Measurements from ENCODE around the gene SPNS3. TPM values are rescaled to one million over a fixed set of nuclear protein-coding genes. Genes with fewer than 3 reads are reported as not detected.
A peak's percentile ranks its signal among the peaks of the same experiment; 100 is the strongest.

The SPNS3 gene
- total and polyA plus RNA-seq, 7 donors: 1.6 TPM; not detected in 6

- WGBS, 2 donors: 84 to 86% methylated on average over 7 of the region's 7 CpGs
- intact Hi-C loops (cut with DNase I): no loop called here
- no peak for TF ChIP-seq EP300 (IDR thresholded peaks at IDR 0.05)
- TF ChIP-seq CTCF (IDR thresholded peaks at IDR 0.05): no peak
- TF ChIP-seq POLR2A (IDR thresholded peaks at IDR 0.05): no peak
- no peak for TF ChIP-seq POLR2AphosphoS5 (IDR thresholded peaks at IDR 0.05)
- Histone ChIP-seq H3K4me3 (no peak overlapping the region), H3K27me3 (no peaks in the 10 kb centered on the region), H3K9me3 (no peaks in the 10 kb centered on the region), H3K36me3 (no peaks in the 10 kb centered on the region), H3K4me1 (no peaks in the 10 kb centered on the region), H3K27ac (no peak overlapping the region)
- DNase-seq: no peak
Measured at GRCh38 chr17:4490637-4491061, 56.9 kb downstream of the SPNS3 start.

- no peak overlapping the region for H3K4me3 ChIP-seq
- no peaks in the 10 kb centered on the region for H3K9me3 ChIP-seq
- no peak for DNase-seq
- intact Hi-C loops (cut with DNase I): no loop called here
- TF ChIP-seq CTCF (IDR thresholded peaks at IDR 0.05): no peak
- no peak for TF ChIP-seq POLR2AphosphoS5 (IDR thresholded peaks at IDR 0.05)
- no peak for TF ChIP-seq EP300 (IDR thresholded peaks at IDR 0.05)
- no peak for TF ChIP-seq POLR2A (IDR thresholded peaks at IDR 0.05)
- no peaks in the 10 kb centered on the region for H3K36me3 ChIP-seq
- 8 to 49% methylated on average over 20 of the region's 20 CpGs for WGBS, 2 donors
- no peaks in the 10 kb centered on the region for H3K27me3 ChIP-seq
- no peak overlapping the region for H3K27ac ChIP-seq
- H3K4me1 ChIP-seq: peaks cover 0 to 2% (median 0%) of the 10 kb centered on the region in 4 donors
Measured at GRCh38 chr17:4492721-4493561, 59.2 kb downstream of the SPNS3 start.

- no peak for DNase-seq
- H3K9me3 ChIP-seq: no peaks in the 10 kb centered on the region
- H3K27ac ChIP-seq: peak overlapping the region in 1 of 4 donors; percentile 5
- H3K36me3 ChIP-seq: no peaks in the 10 kb centered on the region
- no peak overlapping the region for H3K4me3 ChIP-seq
- WGBS, 2 donors: 72 to 75% methylated on average over 23 of the region's 23 CpGs
- peaks cover 16 to 31% (median 25%) of the 10 kb centered on the region in 3 donors for H3K27me3 ChIP-seq
- intact Hi-C loops (cut with DNase I): no loop called here
- no peak for TF ChIP-seq POLR2A (IDR thresholded peaks at IDR 0.05)
- TF ChIP-seq CTCF (IDR thresholded peaks at IDR 0.05): no peak
- TF ChIP-seq EP300 (IDR thresholded peaks at IDR 0.05): no peak
- TF ChIP-seq POLR2AphosphoS5 (IDR thresholded peaks at IDR 0.05): no peak
- H3K4me1 ChIP-seq: peaks cover 0 to 22% (median 21%) of the 10 kb centered on the region in 4 donors
Measured at GRCh38 chr17:4497101-4497824, 63.5 kb downstream of the SPNS3 start.

- 1% methylated on average over 117 of the region's 117 CpGs for WGBS, 2 donors
- peaks cover 0 to 22% (median 21%) of the 10 kb centered on the region in 4 donors for H3K4me1 ChIP-seq
- H3K27ac ChIP-seq: peak within 1 kb of the TSS; percentile 0 to 59 (median 41)
- no peaks in the 10 kb centered on the region for H3K36me3 ChIP-seq
- H3K27me3 ChIP-seq: peaks cover 16 to 46% (median 36%) of the 10 kb centered on the region in 3 donors
- no peak for DNase-seq
- H3K4me3 ChIP-seq: peak within 1 kb of the TSS; percentile 12 to 47 (median 40)
- H3K9me3 ChIP-seq: no peaks in the 10 kb centered on the region
- TF ChIP-seq POLR2AphosphoS5 (IDR thresholded peaks at IDR 0.05): peak in 1 of 4 donors; percentile 30
- no peak for TF ChIP-seq EP300 (IDR thresholded peaks at IDR 0.05)
- intact Hi-C loops (cut with DNase I): no loop called here
Measured at GRCh38 chr17:4498461-4499397, 65.0 kb downstream of the SPNS3 start, which contains the start of gene SPNS2. Gene SPNS2, plus strand, starts transcription at chr17:4498881. Its CDS starts 167 bp downstream, at chr17:4499048.
